OCI-LY7 (cell line): ENCODE measurements around the gene ENAM. TPM values are rescaled to one million over a fixed set of nuclear protein-coding genes. Genes with fewer than 3 reads are reported as not detected.

Experiments used
- BruUV-seq: library from RNA; stranded (reverse); fragments of 400-500 nt; replicated peaks from 2 replicates; lab custom pipeline; 2021; lab: Mats Ljungman, UMichigan
- CTCF ChIA-PET: fragments of 300-600 bp; sonication (Branson Sonifier 250); formaldehyde crosslinking; loops from one replicate; lab custom pipeline; 2022; ENCODE audit warnings: antibody characterized with exemption; ENCODE audit not compliant: unreplicated experiment; lab: Charles Lee
- POLR2A ChIA-PET: fragments of 300-600 bp; sonication (Branson Sonifier 250); formaldehyde crosslinking; loops from one replicate; lab custom pipeline; 2022; ENCODE audit warnings: antibody characterized with exemption; lab: Charles Lee
- DNase-seq: peaks from one replicate; pipeline ENCODE4 v3.0.0-alpha.2; 2015; ENCODE audit warnings: low spot score
- H2AFZ ChIP-seq: fragments of 200-600 bp; sonication (generic), shearing (Covaris generic); 2 replicates; pipeline ENCODE4 v1.6.1; 2014; ENCODE audit warnings: mild to moderate bottlenecking, antibody characterized with exemption, low read length, moderate library complexity
- H3K27ac ChIP-seq: fragments of 200-600 bp; sonication (generic); 2 replicates; pipeline ENCODE4 v1.5.1; 2014; ENCODE audit warnings: mixed run types, low read depth, mild to moderate bottlenecking, moderate library complexity, low read length, inconsistent platforms; ENCODE audit not compliant: poor library complexity, severe bottlenecking
- H3K36me3 ChIP-seq: fragments of 200-600 bp; sonication (generic); 2 replicates; pipeline ENCODE4 v1.6.1; 2014; ENCODE audit warnings: mild to moderate bottlenecking, antibody characterized with exemption, low read length, moderate library complexity, mixed read lengths; ENCODE audit not compliant: insufficient read depth
- H3K4me1 ChIP-seq: fragments of 200-600 bp; sonication (generic); 2 replicates; pipeline ENCODE4 v1.5.1; 2014; ENCODE audit warnings: mild to moderate bottlenecking, low read length; ENCODE audit not compliant: insufficient read depth, poor library complexity, severe bottlenecking
- H3K4me2 ChIP-seq: fragments of 200-600 bp; sonication (generic); 2 replicates; pipeline ENCODE4 v1.6.1; 2014; ENCODE audit warnings: mild to moderate bottlenecking, low read length
- H3K4me3 ChIP-seq: fragments of 200-600 bp; sonication (generic); 2 replicates; pipeline ENCODE4 v1.5.1; 2014; ENCODE audit warnings: mild to moderate bottlenecking, low read depth, low read length; ENCODE audit not compliant: poor library complexity, severe bottlenecking
- H3K79me2 ChIP-seq: fragments of 200-600 bp; sonication (generic); 2 replicates; pipeline ENCODE4 v1.6.1; 2016; ENCODE audit warnings: low read depth, mild to moderate bottlenecking, low read length, moderate library complexity, mixed read lengths; ENCODE audit not compliant: insufficient read depth
- H3K9me2 ChIP-seq: fragments of 200-600 bp; sonication (generic); 2 replicates; pipeline ENCODE4 v1.6.1; 2016; ENCODE audit warnings: mild to moderate bottlenecking, low read length, mixed read lengths; ENCODE audit not compliant: insufficient read depth
- H3K9me3 ChIP-seq: fragments of 200-600 bp; sonication (generic); 2 replicates; pipeline ENCODE4 v1.6.1; 2014; ENCODE audit warnings: mild to moderate bottlenecking, mixed run types, low read length, mixed read lengths
- H4K20me1 ChIP-seq: fragments of 200-600 bp; sonication (generic); 2 replicates; pipeline ENCODE4 v1.6.1; 2014; ENCODE audit warnings: mild to moderate bottlenecking, antibody characterized with exemption, low read length, moderate library complexity, mixed read lengths; ENCODE audit not compliant: insufficient read depth
- EZH2phosphoT487 ChIP-seq: fragments of 200-600 bp; sonication (generic); IDR thresholded peaks from 2 replicates; pipeline ENCODE4 v1.6.1; 2018; ENCODE audit warnings: low read depth, borderline replicate concordance, mild to moderate bottlenecking, mixed run types, antibody characterized with exemption, low read length, moderate library complexity, mixed read lengths
- intact Hi-C: fragments of 100-400 bp; cut with micrococcal nuclease; formaldehyde crosslinking; loops from one replicate; pipeline ENCODE4 v1.10.0; 2022; ENCODE audit not compliant: unreplicated experiment
- total RNA-seq, 2 experiments: library from RNA; depleted of rRNA in 1 of 2; stranded (reverse); fragments of >200 nt in 1 of 2; shearing (Covaris generic) in 1 of 2; gene quantifications; 2 replicates each; pipeline ENCODE4 v1.2.3, GENCODE V29; 2014 to 2022
- TF ChIP-seq, protein P1 (sequence below): fragments of 200-600 bp; sonication (generic); conservative IDR thresholded peaks from 2 replicates; pipeline ENCODE4 v1.5.1; 2014; ENCODE audit warnings: mild to moderate bottlenecking, antibody characterized with exemption, low read length, moderate library complexity, mixed read lengths

The ENAM gene
- total RNA-seq, 2 experiments from 2014 or later, result 0.32 to 3.5 TPM

DNA sequence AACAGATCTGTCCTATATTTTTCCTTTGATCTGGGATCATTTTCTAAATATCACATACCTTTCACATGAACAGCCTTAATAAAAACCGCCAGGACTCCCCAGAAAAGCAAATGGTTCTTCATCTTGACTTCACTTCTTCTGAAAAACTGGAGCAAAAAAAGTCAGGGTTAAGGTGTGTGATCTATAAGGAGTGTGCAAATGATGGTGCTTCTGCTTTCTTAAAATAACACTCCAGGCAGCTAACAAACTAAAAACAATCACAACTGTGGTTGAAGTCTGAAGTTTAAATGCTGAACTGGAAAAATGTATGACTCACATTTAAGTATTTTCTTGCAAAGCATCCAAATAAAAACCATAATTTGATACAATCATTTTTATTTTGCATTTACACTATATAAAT, 37.8 kb downstream of the ENAM start, which contains the start of gene JCHAIN:
JCHAIN (minus strand) TSS at position 140 of the 400 bp plus-strand sequence; CDS start at position 122, 18 bp downstream.
- peaks cover 46% of the 10 kb centered on the region for H3K36me3 ChIP-seq
- peaks cover 60% of the 10 kb centered on the region for H3K4me1 ChIP-seq
- peak within 1 kb of the TSS; percentile 80; the same call in 1 of the 2 replicates for H2AFZ ChIP-seq
- peak; percentile 70 for DNase-seq
- no peaks in the 10 kb centered on the region for H3K9me2 ChIP-seq
- H3K27ac ChIP-seq, result peak within 1 kb of the TSS; percentile 91
- intact Hi-C loops, result loop anchor here (1.0 kb wide), 1 partner anchor 12 kb away; no protein-coding TSS in a partner anchor
- peak within 1 kb of the TSS; percentile 98 for H3K4me2 ChIP-seq
- CTCF ChIA-PET, result interaction anchor here (3.6 kb wide), 1 partner anchor 12 kb away, joined by 13 read pairs; no protein-coding TSS in a partner anchor
- no TSS peak for BruUV-seq
- no peaks in the 10 kb centered on the region for H4K20me1 ChIP-seq
- H3K79me2 ChIP-seq, result peaks cover 80% of the 10 kb centered on the region
- peak within 1 kb of the TSS; percentile 98 for H3K4me3 ChIP-seq
- no peaks in the 10 kb centered on the region for H3K9me3 ChIP-seq
- POLR2A ChIA-PET, result interaction anchor here (0.6 to 17.1 kb wide), 10 partner anchors 9 to 329 kb away, joined by 3 to 837 read pairs (median 8); partner anchors contain the start of genes DCK and UTP3
- TF ChIP-seq, protein P1, sequence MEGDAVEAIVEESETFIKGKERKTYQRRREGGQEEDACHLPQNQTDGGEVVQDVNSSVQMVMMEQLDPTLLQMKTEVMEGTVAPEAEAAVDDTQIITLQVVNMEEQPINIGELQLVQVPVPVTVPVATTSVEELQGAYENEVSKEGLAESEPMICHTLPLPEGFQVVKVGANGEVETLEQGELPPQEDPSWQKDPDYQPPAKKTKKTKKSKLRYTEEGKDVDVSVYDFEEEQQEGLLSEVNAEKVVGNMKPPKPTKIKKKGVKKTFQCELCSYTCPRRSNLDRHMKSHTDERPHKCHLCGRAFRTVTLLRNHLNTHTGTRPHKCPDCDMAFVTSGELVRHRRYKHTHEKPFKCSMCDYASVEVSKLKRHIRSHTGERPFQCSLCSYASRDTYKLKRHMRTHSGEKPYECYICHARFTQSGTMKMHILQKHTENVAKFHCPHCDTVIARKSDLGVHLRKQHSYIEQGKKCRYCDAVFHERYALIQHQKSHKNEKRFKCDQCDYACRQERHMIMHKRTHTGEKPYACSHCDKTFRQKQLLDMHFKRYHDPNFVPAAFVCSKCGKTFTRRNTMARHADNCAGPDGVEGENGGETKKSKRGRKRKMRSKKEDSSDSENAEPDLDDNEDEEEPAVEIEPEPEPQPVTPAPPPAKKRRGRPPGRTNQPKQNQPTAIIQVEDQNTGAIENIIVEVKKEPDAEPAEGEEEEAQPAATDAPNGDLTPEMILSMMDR, result no peak
- TF ChIP-seq EZH2phosphoT487, result no peak

DNA sequence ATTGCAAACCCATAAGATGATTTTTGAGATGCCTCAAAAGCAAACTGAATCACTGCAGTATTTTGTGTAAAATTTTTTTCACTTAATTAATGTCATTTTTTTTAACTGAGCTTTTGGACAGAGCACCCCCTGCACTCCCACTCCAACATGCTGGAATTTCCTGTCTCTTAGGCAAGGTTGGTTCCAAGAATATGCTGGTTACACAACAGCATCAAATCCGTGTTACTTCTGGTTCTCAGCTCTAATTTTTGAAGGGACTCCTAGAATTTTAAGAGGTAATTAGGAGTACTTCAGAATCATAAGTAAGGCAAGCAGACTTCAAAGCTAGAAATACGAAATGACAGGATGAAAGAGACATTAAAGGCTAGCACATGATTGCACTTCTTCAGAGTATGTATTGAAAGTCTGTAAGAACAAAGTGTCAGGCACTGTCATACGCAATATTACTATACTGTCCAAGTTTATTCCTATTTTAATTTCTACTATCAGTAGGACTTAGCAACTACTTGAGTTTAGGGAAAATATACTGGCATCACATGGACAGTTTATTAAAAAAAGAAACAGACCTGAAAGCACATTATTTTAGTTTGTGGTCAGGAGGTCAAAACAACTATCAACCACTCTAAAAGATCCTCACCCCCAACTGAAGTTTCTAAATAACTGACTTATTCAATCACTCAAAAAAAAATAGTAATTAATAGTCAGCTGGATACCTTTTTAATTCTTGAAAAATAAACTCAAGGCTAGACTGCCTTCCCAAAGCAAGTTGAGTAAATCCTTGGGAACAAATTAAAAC, 39.4 kb downstream of the ENAM start:
- POLR2A ChIA-PET, result interaction anchor here (0.5 to 17.1 kb wide), 14 partner anchors 11 to 328 kb away, joined by 3 to 837 read pairs (median 4); partner anchors contain the start of genes DCK and UTP3
- H3K9me2 ChIP-seq, result no peaks in the 10 kb centered on the region
- BruUV-seq, result no TSS peak
- CTCF ChIA-PET, result interaction anchor here (0.7 to 3.6 kb wide), 3 partner anchors 10 to 15 kb away, joined by 3 to 13 read pairs (median 5); no protein-coding TSS in a partner anchor
- peaks cover 32% of the 10 kb centered on the region for H3K36me3 ChIP-seq
- H3K4me3 ChIP-seq, result peak overlapping the region; percentile 98
- peaks cover 62% of the 10 kb centered on the region for H3K4me1 ChIP-seq
- intact Hi-C loops, result no loop called here
- DNase-seq, result peak; percentile 58
- H4K20me1 ChIP-seq, result no peaks in the 10 kb centered on the region
- TF ChIP-seq, protein P1, result 0 out of 2 replicates have a peak, but pooled peaks have one; percentile 13
- TF ChIP-seq EZH2phosphoT487, result no peak
- H3K4me2 ChIP-seq, result peak overlapping the region; percentile 72
- H3K79me2 ChIP-seq, result peaks cover 65% of the 10 kb centered on the region
- no peaks in the 10 kb centered on the region for H3K9me3 ChIP-seq
- H3K27ac ChIP-seq, result peak overlapping the region; percentile 91
- peak overlapping the region; percentile 80 for H2AFZ ChIP-seq
